NCI-H2171 (cell line): ENCODE results near the gene KCNA2.

Experiments used
- DNase-seq: peaks from one replicate; lab custom pipeline; 2025; lab: John Stamatoyannopoulos, UW

The KCNA2 gene

DNA sequence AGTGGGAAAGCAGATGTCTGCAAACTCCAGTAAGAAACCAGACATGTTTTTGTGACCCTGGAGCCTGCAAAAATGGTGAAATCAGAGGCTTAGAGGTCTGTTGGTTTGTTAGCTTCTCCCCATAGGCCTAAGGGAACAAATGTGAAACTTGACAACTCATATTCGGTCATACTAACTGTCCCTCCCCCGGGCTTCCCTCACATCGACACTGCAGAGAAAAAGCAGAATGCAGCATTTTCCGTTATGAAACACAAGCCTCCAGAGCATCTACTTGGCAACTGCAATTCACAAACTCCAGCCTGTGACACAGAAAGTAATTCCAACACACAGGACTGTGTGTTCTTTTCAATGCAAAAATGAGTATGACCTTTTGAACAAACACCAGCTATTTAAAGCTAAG lies 3.7 kb downstream of the KCNA2 start:
- DNase-seq = no peak

DNA sequence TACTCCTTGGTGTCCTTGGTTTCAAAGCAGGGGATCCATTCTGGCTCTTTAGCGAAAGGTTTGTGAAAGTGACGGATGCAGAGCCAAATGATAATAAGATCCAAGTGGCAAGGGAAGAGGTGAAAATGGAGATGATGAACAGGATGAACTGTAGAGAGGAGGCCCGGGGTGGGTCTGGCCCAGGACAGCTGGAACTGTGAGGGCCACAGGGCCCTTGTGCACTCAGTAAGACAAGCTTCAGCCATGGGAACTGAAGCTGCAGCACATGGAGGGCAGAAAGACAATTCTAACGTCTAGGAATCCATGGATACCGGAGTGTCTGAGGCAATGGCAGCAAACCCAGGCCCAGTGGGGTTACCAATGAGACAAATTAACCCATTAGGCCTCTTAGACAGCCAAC lies 4.8 kb downstream of the KCNA2 start:
- no peak for DNase-seq

DNA sequence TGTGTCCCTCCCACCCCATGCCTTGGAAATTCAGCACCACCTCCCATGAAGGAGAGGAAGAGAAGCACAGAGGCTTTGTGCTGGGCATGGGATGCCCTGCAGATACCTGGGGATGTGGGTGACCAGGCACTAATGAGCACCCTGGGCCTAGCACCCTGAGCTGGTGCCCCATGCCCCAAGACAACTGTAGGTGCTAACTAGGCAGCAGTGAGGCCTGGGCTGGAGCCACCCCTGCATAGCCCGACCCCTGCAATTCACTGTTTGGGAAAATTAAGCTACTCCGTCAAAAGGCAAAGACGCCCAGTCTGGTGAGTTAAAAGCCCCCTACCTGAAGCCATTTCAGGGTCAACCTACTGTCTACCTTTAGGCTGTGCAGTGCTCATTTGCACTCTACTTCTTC lies 5.4 kb downstream of the KCNA2 start:
- no peak for DNase-seq

DNA sequence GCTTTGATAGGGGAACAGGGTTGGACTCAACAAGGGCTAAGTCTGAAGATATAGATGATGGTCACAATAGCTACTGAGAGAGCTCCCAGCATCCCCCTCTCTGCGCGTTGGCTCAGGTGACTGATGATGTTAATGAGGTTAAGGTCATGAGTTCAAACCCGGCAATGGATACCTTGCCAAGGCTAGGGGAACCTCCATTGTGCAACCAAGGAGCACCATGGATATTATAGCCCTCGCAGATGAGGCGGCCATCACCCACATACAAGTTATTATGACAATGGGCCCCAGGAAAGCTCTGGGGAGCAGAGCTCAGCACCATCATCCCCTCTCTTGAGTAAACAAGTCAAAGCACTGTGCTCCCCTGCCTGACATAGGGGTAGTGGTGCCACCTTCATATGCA lies 8.2 kb downstream of the KCNA2 start:
- DNase-seq = no peak

DNA sequence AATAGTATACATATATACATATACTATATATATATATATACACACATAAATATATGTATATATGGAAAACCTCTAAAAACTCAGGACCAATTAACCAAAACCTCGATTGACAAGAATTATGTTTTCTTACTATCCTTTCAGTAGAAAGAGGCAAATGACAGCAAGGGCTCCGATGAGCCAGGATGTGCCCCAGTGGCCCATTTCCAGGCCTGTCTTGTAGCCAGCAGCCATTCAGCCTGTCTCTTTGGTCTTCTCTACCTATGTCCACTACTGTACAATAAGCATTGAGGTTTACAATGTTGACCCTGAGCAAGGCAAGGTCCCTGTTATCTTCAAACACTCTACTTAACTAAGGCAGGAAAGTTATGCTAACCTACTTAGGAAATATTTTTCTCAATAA lies 9.8 kb downstream of the KCNA2 start:
- no peak for DNase-seq

DNA sequence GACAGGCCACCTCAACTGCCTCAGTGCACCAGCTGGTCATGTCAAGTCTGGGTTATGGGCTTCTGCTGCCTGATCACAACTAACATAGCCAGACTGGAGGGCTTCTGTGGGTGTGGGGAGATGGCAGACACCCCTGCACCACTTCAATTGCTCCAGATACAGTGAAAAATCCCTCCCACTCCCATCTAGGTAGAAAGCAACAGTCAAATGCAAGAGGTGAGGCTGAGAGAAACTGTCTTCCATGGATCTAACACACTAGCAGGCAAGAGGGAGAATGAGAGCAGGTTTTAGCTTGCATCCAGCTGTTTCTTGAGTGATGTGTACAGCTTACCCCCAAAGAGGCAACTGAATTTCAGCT lies 10.8 kb downstream of the KCNA2 start:
- DNase-seq = no peak

DNA sequence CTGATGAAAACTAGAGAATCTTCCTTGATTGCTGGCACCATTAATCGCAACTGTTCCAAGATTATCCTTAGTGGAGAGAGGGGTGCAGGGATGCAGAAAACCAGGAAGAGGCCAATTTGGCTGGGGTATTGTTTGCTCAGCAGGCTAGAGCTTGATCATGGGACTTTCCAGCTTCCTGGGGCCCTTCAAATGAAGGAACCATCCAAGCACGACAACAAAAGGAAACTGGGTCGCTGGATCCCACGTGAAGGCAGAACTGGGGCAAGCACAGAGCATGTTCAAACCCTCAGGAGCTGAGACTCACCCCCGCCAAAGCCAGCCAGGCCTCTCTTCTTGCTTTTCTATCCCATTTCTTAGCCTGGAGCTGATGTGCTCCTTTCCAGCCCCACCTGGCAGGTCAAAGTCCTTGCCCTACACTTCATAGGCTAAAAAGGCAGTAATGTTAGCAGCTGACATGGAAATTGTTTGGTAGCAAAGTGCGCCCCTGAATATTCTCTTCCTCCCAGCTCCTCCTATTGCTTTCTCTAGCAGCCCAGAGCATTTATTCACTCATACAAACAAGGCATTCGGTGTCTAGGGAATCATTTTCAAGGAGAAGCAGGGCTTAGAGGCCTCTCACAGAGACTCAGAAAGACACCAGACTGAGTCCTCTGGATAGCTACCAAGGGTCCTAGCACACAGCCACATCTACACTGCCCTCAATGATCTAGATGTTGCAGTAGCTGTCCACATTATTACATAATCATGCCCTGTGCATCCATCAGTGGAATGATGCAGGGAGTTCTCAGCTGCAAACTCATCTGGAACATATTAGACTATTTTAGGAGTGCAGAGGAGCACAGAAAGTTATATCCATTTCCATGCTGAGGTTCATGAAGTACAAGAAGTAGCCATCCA lies 11.5 kb downstream of the KCNA2 start:
- DNase-seq = no peak

DNA sequence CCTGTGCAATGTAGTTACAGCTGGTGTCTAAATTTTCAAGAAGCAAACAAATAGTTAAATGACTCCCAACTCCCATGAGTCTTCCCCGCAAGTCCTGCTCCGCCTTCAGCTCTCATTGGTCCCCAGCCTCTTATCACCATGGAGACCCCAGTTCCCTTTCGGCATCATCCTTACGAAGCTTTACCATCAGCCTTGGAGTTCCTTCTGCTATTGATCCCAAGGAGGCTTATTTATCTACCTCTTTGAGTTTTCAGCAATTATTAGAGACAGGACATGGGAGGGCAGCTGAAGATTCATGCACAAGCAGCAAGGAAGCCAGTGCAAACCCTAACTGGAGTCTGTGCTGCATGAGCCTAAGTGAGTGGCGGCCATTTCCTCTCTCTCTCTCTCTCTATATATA lies 12.3 kb downstream of the KCNA2 start:
- DNase-seq = no peak

DNA sequence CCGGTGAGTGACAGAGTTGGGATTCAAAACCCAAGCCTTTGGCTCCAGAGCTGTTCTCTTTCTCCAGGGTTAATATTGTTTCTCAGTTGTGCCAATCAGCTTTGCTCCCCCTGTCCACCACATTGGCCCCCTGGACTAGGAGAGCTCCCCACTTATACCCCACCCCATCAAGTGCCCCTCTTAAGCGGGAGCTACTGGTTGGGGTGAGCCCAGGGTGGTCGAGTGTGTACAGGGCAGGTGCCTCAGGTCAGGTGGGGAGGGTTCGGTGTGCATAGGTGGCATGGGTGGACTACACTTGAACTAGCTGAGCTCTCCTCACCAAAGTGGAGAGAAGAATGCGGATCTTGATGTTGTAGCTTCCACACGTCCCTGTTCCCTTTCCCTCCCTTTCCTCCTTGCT lies 14.2 kb downstream of the KCNA2 start:
- no peak for DNase-seq

DNA sequence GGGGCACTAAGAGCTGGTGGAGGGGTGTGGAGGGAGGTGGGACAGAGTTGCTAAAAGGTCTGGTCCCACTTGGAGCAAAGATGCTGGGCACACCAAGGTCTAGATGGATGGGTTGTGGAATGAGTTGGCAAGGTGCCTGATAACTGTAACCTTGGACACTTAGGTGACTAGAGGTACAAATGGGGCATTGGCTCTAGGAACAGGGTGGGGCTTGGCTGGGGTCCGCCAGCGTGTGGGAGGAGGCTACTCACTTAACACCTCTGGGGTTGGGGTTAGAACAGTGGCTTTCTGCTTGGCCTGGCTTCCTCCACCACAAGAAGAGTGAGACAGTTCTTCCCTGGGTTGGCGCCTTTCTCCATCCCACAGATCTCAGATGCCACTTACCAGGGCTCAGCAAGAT lies 17.2 kb downstream of the KCNA2 start:
- no peak for DNase-seq

DNA sequence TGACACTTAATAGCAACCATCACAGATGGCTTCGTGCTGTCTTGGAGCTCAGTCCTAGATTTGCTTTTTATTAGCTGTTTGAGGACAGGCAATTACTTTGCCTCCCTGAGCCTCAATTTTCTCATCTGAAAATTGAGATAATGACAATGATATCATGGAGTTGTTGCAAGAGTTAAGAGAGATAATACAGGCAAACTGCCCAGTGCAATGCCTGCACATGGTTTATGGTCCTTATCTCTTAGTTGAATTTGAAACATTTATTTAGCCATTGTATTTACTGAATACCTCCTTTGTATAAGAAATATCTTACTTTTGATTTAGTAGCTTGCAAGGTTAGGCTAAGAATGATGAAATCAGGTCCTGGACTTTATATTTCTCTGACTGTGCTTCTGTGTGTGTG lies 17.7 kb downstream of the KCNA2 start:
- no peak for DNase-seq

DNA sequence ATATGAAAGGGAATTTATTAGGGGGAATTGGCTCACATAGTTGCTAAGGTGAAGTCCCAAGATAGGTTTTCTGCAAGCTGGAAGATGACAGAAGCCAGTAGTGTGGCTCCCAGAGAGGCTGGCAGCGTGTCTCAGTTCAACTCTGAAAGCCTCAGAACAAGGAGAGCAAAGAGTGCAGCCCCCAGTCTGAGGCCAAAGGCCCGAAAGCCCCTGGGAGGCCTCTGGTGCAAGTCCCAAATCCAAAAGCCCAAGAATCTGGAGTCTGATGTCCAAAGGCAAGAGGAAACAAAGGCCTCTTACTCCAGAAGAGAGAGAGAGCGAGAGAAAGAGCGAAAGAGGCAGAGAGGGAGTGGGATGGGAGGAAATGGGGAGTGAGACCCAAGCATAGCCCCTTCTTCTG lies 18.3 kb downstream of the KCNA2 start:
- DNase-seq = no peak

DNA sequence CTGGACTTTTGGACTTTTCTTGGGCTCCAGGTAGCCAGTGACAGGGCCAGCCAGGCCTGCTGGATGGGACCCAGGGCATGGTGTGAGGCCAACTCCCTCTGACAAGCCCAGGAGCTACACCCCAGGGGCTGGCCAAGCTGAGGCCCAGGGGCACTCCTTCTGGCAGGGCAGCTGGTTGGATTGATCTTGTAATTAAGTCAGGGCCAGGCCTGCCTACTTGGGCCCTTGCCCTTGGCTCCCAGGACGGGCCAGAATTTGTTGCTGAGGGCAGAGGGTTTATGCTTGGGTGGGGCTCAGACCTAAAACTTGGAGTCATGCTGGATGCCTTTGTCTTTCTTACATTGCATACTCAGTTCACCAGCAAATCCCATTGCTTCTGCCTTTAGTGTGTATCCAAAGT lies 20.7 kb downstream of the KCNA2 start:
- DNase-seq = no peak

DNA sequence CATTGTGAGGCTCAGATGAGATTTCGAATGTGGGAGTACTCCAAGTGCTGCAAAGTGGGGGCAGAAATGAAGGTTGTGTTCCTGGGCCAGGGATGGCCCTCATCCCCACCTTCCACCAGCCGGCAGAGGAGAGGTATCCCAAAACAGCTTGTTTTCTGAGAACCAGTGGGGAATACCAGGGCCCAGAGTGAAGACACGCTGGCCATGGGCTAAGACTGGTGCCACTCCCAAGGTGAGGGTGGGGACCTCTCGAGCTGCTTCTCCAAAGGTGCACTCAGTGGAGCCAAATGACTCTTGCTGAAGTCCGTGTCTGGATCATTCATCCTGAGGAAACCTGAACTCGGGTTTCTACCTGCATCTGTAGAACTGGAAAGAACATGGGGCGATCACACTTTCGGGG lies 22.1 kb downstream of the KCNA2 start:
- DNase-seq = no peak

DNA sequence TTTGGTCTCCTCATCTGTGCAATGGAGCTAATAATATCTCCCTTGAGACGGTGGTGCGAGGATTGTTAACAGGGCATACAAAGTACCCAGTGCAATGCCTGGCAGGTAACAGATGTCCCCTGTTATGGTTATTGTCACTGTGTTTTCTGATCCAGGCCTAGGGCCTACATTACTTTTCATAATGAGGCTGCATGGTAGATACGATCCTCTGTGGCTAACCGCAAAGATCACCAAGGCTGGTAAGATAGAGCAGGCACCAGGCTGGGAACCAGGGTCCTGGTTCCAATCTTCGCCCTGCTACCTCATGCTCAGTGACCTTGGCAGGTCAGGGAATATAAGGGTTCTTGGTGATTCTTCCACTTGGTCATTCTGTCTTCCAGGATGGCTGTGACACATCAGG lies 22.7 kb downstream of the KCNA2 start:
- DNase-seq = no peak

DNA sequence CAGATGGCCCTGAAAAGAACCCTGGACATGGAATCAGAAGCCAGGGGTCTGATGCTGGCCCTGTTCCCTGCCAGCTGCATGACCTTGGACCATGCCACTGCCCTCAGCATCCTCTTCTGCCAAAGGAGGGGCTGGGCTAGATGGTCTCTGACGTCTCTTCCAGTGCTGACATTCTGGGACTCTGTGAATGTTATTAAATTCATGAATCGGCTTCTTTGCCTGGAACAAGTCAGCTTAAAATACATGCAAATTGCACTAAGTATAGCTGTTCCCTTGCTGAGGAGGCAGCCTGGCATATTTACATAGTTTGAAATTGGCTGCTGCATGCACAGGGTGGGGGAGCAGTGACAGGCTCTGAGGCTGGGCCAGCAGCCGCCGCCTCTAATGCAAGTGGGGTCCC lies 23.8 kb downstream of the KCNA2 start:
- DNase-seq = no peak

DNA sequence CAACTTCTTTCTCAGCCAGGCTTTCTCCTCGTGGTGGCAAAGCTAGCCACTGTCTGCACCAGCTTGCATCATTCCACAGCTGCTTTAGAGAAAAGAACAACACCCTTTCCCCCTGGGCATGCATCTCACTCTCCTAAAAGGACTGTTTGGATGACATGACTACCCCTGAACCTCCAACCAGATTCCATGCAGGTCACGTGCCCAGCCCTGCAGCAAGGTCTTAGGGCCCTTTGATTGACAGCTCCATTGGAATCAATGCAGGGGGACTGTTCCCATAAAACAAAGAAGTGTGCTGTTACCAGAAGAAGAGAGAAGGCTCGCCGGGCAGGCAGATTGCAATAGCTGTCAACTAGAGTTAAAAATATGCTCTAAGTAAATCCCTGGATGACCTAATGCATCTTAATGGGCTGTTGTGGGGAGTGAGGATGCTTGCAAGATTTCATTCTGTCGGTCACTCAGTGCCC lies 24.4 kb downstream of the KCNA2 start:
- no peak for DNase-seq

DNA sequence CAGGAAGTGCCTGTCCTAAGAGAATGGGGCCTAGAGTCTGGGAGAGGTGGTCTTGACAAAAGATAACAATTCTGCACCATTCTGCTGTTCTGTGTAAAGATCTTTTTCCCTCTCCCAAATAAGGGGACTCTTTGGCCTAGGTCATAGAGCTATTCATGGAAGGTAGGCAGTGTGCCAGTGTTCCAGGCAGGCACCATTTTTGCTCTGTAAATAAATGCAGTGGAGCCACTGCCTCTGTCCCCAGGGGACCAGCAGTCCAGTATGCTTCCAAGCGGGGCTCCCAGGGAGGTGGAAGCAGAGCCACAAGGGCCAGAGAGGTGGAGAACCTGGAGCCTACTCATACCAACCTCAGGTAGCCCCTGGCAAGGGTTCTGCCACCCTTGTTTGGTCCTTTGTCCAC lies 25.9 kb downstream of the KCNA2 start:
- no peak for DNase-seq

DNA sequence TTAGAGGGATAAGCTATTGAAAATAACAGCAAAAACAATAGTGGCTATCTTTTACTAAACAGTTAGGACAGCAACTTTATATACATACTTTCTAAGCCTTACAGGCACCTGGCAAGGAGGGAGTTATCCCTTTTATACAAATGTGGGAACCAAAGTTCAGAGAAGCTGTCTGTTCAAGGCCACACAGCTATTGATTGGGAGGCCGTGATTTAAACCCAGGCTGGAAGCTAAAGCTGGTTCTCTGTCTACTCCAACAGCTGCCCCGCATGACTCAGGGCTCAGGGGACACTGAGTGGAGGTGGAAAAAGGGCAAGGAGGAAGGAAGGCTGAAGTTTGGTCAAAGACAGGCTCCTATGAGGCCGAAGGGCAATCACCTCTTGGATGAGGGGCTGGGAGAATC lies 26.7 kb downstream of the KCNA2 start:
- no peak for DNase-seq

DNA sequence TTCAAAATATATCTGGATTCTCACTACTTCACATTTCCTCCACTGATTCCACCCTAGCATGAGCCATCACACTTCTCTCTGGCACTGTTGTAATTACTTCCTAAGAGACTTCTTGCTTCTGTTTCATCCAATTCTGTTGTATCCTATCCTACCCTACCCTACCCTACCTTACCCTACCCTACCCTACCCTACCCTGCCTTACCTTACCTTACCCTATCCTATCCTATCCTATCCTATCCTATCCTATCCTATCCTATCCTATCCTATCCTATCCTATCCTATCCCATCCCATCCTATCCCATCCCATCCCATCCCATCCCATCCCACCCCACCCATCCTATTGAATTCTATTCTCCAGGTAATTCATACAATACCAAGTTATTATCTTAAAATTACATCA lies 29.7 kb downstream of the KCNA2 start:
- DNase-seq = no peak

DNA sequence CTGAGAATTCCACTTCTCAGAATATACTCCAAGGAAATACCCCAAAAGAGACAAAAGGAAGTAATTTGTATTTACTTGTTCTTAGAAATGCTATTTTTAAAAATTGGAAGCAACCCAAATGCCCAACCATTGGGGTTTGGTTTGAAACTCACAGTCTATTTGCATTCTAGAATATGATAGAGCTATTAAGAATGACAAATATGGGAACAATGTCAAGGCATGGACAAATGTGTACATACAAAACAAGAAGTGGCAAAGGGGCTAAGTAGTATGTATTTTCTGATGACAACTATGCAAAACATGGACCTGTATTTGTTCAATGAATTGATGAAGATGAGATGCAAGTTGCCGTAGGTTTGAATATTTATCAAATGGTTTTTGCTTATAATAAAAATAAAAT lies 32.8 kb downstream of the KCNA2 start:
- DNase-seq = no peak

DNA sequence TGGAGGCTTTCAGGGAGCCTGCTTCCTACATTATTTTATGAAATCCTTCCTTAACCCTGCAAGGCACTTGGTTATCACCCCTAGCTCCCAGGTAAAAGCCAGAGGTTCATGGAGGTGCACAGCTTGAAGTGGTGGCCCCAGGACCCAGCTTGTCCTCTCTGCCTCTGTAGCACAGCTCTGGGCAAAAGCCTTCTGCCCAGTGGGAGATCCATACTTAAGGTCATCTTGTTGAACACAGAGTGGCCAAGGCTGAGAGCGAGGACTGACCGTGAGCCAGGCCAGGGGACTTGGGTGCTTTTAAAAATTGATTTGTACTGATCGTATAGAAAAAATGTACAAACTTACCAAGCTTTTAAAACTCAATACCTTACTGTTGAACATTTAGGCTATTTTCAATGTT lies 33.4 kb downstream of the KCNA2 start:
- no peak for DNase-seq

DNA sequence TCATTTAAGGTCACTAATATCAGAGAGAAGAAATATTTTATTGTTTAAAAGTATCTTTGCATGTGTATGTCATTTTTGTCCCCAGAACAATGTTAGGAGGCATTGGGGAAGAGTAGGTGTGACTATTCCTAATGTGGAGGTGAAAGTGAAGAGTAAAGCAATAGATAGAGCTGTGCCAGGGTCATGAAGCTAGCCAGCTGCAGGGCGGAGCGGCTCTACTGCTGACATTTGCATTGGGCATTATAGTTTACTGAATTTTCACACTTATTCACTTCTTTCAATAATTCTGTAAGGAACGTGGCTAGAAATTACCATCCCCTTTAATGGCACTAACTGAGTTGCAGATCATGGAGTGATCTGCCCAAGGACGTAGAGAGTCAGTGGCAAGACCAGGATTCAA lies 35.3 kb downstream of the KCNA2 start:
- DNase-seq = no peak

DNA sequence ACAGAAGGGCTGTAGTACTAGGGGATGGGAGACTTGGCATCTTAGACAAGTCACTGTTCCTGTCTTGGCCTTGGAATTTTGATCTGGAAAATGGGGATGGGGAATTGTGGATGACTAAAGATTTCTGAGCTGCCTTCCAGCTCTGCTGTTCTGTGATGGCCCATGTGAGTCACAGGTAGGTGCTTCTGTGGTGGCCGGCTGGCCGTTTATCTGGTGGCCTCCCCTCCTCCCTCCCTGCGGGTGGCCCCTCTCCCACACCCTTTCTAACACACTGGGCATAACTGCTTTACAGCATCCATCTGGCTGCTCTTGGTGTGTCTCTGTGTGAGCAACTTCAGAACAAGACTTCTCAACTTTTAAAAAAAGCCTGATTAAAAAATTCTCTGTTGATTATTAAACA lies 35.9 kb downstream of the KCNA2 start:
- DNase-seq = no peak
